ENCODE measurements around the gene TSPAN4.

DNA sequence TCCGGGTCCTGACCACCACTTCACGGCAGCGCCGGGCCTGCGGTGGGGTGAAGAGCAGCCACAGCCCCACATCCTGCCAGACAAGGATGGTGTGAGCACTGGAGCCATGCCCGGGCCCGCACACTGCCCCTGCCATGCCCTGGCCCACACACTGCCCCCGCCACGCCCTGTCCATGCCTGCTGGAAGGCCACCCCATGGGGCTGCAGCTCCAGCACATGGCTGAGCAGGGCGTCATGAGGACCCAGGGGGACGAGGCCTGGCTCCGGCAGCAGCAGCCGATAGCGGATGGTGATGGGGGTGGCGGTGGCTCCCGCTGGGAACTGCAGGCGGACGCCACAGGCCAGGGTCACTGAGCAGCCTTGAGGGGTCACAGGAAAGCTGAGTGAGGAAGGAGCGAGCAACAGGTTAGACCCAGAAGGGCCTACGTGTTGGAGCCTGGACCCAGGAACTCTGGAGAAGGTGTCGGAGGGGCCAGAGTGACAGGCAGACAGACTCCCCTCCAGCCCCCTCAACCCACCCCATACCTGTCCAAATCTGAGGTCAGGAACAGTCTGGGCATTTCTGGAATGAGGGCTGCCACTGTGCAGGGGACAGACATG, 40.5 kb upstream of the TSPAN4 start:
- TF ChIP-seq, protein P1, sequence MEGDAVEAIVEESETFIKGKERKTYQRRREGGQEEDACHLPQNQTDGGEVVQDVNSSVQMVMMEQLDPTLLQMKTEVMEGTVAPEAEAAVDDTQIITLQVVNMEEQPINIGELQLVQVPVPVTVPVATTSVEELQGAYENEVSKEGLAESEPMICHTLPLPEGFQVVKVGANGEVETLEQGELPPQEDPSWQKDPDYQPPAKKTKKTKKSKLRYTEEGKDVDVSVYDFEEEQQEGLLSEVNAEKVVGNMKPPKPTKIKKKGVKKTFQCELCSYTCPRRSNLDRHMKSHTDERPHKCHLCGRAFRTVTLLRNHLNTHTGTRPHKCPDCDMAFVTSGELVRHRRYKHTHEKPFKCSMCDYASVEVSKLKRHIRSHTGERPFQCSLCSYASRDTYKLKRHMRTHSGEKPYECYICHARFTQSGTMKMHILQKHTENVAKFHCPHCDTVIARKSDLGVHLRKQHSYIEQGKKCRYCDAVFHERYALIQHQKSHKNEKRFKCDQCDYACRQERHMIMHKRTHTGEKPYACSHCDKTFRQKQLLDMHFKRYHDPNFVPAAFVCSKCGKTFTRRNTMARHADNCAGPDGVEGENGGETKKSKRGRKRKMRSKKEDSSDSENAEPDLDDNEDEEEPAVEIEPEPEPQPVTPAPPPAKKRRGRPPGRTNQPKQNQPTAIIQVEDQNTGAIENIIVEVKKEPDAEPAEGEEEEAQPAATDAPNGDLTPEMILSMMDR (IDR thresholded peaks at IDR 0.05): no peak
- TF ChIP-seq POLR2A (IDR thresholded peaks at IDR 0.05): no peak
